ENCODE results near the gene NLGN4X.
A peak's percentile ranks its signal among the peaks of the same experiment; 100 is the strongest.

The NLGN4X gene

DNA sequence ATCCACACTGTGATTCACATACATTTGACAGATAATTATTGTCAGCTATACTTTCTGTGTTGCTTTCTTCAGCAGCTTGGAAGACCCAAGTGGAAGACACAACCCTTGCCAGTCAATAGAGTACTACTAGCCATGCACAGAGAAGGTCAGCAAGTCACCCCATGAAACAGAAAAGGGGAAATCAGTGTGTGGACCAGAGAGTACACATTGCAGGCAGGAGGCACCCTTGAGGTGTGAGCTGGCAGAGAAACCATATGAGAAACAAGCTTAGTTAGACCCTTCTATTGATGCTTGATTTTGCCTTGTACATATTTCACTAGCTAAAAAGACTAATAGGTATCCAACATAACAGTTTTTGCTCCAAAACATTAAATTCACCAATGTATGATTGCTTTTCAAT is 99.5 kb downstream of the NLGN4X start:
- TF ChIP-seq, protein P1, sequence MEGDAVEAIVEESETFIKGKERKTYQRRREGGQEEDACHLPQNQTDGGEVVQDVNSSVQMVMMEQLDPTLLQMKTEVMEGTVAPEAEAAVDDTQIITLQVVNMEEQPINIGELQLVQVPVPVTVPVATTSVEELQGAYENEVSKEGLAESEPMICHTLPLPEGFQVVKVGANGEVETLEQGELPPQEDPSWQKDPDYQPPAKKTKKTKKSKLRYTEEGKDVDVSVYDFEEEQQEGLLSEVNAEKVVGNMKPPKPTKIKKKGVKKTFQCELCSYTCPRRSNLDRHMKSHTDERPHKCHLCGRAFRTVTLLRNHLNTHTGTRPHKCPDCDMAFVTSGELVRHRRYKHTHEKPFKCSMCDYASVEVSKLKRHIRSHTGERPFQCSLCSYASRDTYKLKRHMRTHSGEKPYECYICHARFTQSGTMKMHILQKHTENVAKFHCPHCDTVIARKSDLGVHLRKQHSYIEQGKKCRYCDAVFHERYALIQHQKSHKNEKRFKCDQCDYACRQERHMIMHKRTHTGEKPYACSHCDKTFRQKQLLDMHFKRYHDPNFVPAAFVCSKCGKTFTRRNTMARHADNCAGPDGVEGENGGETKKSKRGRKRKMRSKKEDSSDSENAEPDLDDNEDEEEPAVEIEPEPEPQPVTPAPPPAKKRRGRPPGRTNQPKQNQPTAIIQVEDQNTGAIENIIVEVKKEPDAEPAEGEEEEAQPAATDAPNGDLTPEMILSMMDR (IDR thresholded peaks at IDR 0.05; ENCODE audit: low read depth, low read length, missing control alignments), result no peak
- no peak for DNase-seq (ENCODE audit: low read depth)
- H3K4me3 ChIP-seq (ENCODE audit: low read depth, low read length), result no peak overlapping the region

- DNase-seq (ENCODE audit: low read depth), result no peak
- H3K4me3 ChIP-seq (ENCODE audit: low read depth, low read length), result no peak overlapping the region
- TF ChIP-seq, protein P1 (IDR thresholded peaks at IDR 0.05; ENCODE audit: low read depth, low read length, missing control alignments), result no peak
Measured at GRCh38 chrX:6120329-6120728, 108.3 kb downstream of the NLGN4X start.

DNA sequence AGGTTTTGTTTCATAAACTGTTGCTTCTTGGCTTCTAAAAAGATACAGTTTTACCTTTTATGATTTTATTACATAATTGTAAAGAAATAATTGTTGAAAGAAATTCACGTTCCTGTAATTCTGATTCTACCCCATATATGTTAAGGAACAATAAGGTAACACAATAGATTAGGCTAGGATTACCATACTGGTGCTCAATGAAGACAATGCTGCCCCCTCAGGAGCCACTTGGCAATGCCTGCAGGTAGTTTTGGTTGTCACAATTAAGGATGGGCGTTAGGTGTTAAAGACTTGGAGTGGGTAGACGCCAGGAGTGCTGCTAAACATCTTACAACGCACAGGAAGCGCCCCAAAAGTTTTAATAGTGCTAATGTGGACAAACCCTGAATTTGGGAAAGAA is 133.2 kb downstream of the NLGN4X start:
- TF ChIP-seq, protein P1 (IDR thresholded peaks at IDR 0.05; ENCODE audit: low read depth, low read length, missing control alignments), result peak; percentile 3
- DNase-seq (ENCODE audit: low read depth), result no peak
- no peak overlapping the region for H3K4me3 ChIP-seq (ENCODE audit: low read depth, low read length)

GRCh38 chrX:6074532-6074931 is 154.1 kb downstream of the NLGN4X start:
- H3K4me3 ChIP-seq (ENCODE audit: low read depth, low read length), result no peak overlapping the region
- TF ChIP-seq, protein P1 (IDR thresholded peaks at IDR 0.05; ENCODE audit: low read depth, low read length, missing control alignments), result no peak
- no peak for DNase-seq (ENCODE audit: low read depth)

GRCh38 chrX:6071731-6072130 is 156.9 kb downstream of the NLGN4X start:
- no peak overlapping the region for H3K4me3 ChIP-seq (ENCODE audit: low read depth, low read length)
- TF ChIP-seq, protein P1 (IDR thresholded peaks at IDR 0.05; ENCODE audit: low read depth, low read length, missing control alignments), result no peak
- DNase-seq (ENCODE audit: low read depth), result no peak

DNA sequence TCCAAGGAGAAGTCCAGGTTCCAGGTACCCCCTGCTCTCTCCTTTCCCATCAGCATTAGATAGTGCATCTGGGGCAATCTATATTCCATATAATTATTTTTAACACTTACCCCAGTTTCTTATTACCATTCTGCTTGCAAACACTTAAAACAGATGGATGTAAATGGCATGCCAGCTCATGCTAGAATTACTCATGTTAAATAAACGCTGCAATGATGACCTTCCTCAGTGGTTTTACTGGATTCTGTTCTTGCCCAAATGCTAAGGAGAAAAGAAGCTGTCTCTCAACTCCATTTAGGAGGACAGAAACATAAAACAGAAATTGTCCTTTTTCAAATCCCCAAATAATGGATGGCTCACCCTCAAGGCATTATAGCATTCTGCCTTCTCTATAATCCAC is 161.1 kb downstream of the NLGN4X start:
- DNase-seq (ENCODE audit: low read depth), result no peak
- TF ChIP-seq, protein P1 (IDR thresholded peaks at IDR 0.05; ENCODE audit: low read depth, low read length, missing control alignments), result no peak
- no peak overlapping the region for H3K4me3 ChIP-seq (ENCODE audit: low read depth, low read length)

- DNase-seq (ENCODE audit: low read depth), result no peak
- no peak overlapping the region for H3K4me3 ChIP-seq (ENCODE audit: low read depth, low read length)
- TF ChIP-seq, protein P1 (IDR thresholded peaks at IDR 0.05; ENCODE audit: low read depth, low read length, missing control alignments), result no peak
Measured at GRCh38 chrX:6053141-6053540, 175.5 kb downstream of the NLGN4X start.

All from GM12864 (cell line).